Endothelial cell (in vitro differentiated cells): ENCODE data around the gene ABCA6. TPM values are rescaled to one million over a fixed set of nuclear protein-coding genes. Genes with fewer than 3 reads are reported as not detected.

Experiments used
- DNase-seq: peaks from one replicate; pipeline ENCODE4 v3.0.0; 2021; ENCODE audit warnings: low spot score
- H3K27ac Mint-ChIP-seq: one replicate; pipeline ENCODE4 v1.8.0; 2021; ENCODE audit warnings: mixed read lengths, inconsistent platforms; ENCODE audit not compliant: unreplicated experiment
- H3K27me3 Mint-ChIP-seq: one replicate; pipeline ENCODE4 v1.8.0; 2021; ENCODE audit warnings: mild to moderate bottlenecking, moderate library complexity, mixed read lengths, inconsistent platforms; ENCODE audit not compliant: unreplicated experiment
- H3K36me3 Mint-ChIP-seq: one replicate; pipeline ENCODE4 v1.8.0; 2021; ENCODE audit warnings: mild to moderate bottlenecking, low read depth, mixed read lengths, inconsistent platforms; ENCODE audit not compliant: unreplicated experiment
- H3K4me1 Mint-ChIP-seq: one replicate; pipeline ENCODE4 v1.8.0; 2021; ENCODE audit warnings: mild to moderate bottlenecking, mixed read lengths, inconsistent platforms; ENCODE audit not compliant: unreplicated experiment
- H3K4me3 Mint-ChIP-seq: one replicate; pipeline ENCODE4 v1.8.0; 2021; ENCODE audit warnings: mild to moderate bottlenecking, mixed read lengths, inconsistent platforms; ENCODE audit not compliant: unreplicated experiment
- H3K9me3 Mint-ChIP-seq: one replicate; pipeline ENCODE4 v1.8.0; 2021; ENCODE audit warnings: mixed read lengths, inconsistent platforms; ENCODE audit not compliant: unreplicated experiment
- CTCF ChIP-seq: fragments of 200-600 bp; sonication (generic); IDR thresholded peaks from one replicate; pipeline ENCODE4 v1.5.0; 2021; ENCODE audit warnings: antibody characterized with exemption; ENCODE audit not compliant: unreplicated experiment
- total RNA-seq: library from RNA; stranded (reverse); fragmentation: NEBNext Ultra II Directional; extraction: Animal tissue kit (Norgen Biotek cat#: 25700); gene quantifications from one replicate; pipeline ENCODE4 v1.2.1, GENCODE V29; 2021; ENCODE audit not compliant: unreplicated experiment

The ABCA6 gene
- total RNA-seq, 1 donor from 2014 or later = 0.38 TPM

- Mint-ChIP-seq H3K4me3 (no peak overlapping the region), H3K9me3 (no peaks in the 10 kb centered on the region), H3K27me3 (peaks cover 2% of the 10 kb centered on the region), H3K36me3 (no peaks in the 10 kb centered on the region), H3K27ac (no peak overlapping the region), H3K4me1 (peaks cover 2% of the 10 kb centered on the region)
- no peak for DNase-seq
- no peak for TF ChIP-seq CTCF
Measured at GRCh38 chr17:69142175-69142802, 594 bp upstream of the ABCA6 start.

- no peaks in the 10 kb centered on the region for H3K27me3 Mint-ChIP-seq
- H3K9me3 Mint-ChIP-seq = no peaks in the 10 kb centered on the region
- TF ChIP-seq CTCF = no peak
- DNase-seq = no peak
- H3K4me3 Mint-ChIP-seq = no peak overlapping the region
- no peak overlapping the region for H3K27ac Mint-ChIP-seq
- H3K36me3 Mint-ChIP-seq = no peaks in the 10 kb centered on the region
- H3K4me1 Mint-ChIP-seq = no peaks in the 10 kb centered on the region
Measured at GRCh38 chr17:69134112-69134511, 7.6 kb downstream of the ABCA6 start.

GRCh38 chr17:69130627-69131296, 10.9 kb downstream of the ABCA6 start:
- Mint-ChIP-seq H3K36me3 (no peaks in the 10 kb centered on the region), H3K4me3 (no peak overlapping the region), H3K27me3 (no peaks in the 10 kb centered on the region), H3K27ac (no peak overlapping the region), H3K9me3 (no peaks in the 10 kb centered on the region), H3K4me1 (no peaks in the 10 kb centered on the region)
- no peak for TF ChIP-seq CTCF
- DNase-seq = no peak

- no peak for DNase-seq
- Mint-ChIP-seq H3K36me3 (no peaks in the 10 kb centered on the region), H3K27ac (no peak overlapping the region), H3K4me3 (no peak overlapping the region), H3K27me3 (no peaks in the 10 kb centered on the region), H3K4me1 (no peaks in the 10 kb centered on the region), H3K9me3 (no peaks in the 10 kb centered on the region)
- no peak for TF ChIP-seq CTCF
Measured at GRCh38 chr17:69123626-69124025, 18.1 kb downstream of the ABCA6 start.

GRCh38 chr17:69122065-69122464, 19.6 kb downstream of the ABCA6 start:
- TF ChIP-seq CTCF = no peak

More at GRCh38 chr17:69122065-69122464, 19.6 kb downstream of the ABCA6 start:
- H3K4me1 Mint-ChIP-seq = no peaks in the 10 kb centered on the region
- no peaks in the 10 kb centered on the region for H3K36me3 Mint-ChIP-seq
- DNase-seq = no peak
- H3K9me3 Mint-ChIP-seq = no peaks in the 10 kb centered on the region
- H3K27me3 Mint-ChIP-seq = no peaks in the 10 kb centered on the region
- no peak overlapping the region for H3K4me3 Mint-ChIP-seq
- H3K27ac Mint-ChIP-seq = no peak overlapping the region
